H54 (cell line): ENCODE results near the gene CCR5AS.
"Not testable (repeated sequence)": the region's sequence is repeated elsewhere in the genome, so short reads cannot be mapped to it uniquely, and the experiment has no call there.

ENCODE experiments used
- DNase-seq: peaks from one replicate; pipeline ENCODE4 v3.0.0; 2011; ENCODE audit warnings: low spot score, mixed read lengths; ENCODE audit not compliant: insufficient read length
- FAIRE-seq: peaks from 3 replicates; lab custom pipeline; 2011; peaks lifted over from hg19 to GRCh38; lab: Jason Lieb, UNC
- POLR2A ChIP-seq: IDR thresholded peaks from 2 replicates; pipeline ENCODE4 v1.6.1; 2011; ENCODE audit warnings: low read depth, mild to moderate bottlenecking, low read length

The CCR5AS gene

GRCh38 chr3:46440531-46441294 lies 33.8 kb upstream of the CCR5AS start:
- no peak for DNase-seq
- FAIRE-seq, result no peak

GRCh38 chr3:46438831-46439230 lies 32.0 kb upstream of the CCR5AS start:
- no peak for DNase-seq
- FAIRE-seq, result no peak
- TF ChIP-seq POLR2A, result no peak

More at GRCh38 chr3:46440531-46441294, 33.8 kb upstream of the CCR5AS start:
- no peak for TF ChIP-seq POLR2A

- FAIRE-seq (no peak), DNase-seq (no peak)
- no peak for TF ChIP-seq POLR2A
Observed at GRCh38 chr3:46435081-46435726, 28.3 kb upstream of the CCR5AS start.

- no peak for TF ChIP-seq POLR2A
- DNase-seq, result no peak
- FAIRE-seq, result no peak
Observed at GRCh38 chr3:46433841-46434240, 27.0 kb upstream of the CCR5AS start.

- FAIRE-seq, DNase-seq: not testable (repeated sequence)
Observed at GRCh38 chr3:46433118-46433517, 26.3 kb upstream of the CCR5AS start.

GRCh38 chr3:46431905-46432304 lies 25.0 kb upstream of the CCR5AS start:
- not testable (repeated sequence) for FAIRE-seq, DNase-seq

- FAIRE-seq, DNase-seq: not testable (repeated sequence)
Observed at GRCh38 chr3:46430879-46431278, 24.0 kb upstream of the CCR5AS start.

- DNase-seq (no peak), FAIRE-seq (no peak)
- no peak for TF ChIP-seq POLR2A
Observed at GRCh38 chr3:46429671-46430070, 22.8 kb upstream of the CCR5AS start.

- TF ChIP-seq POLR2A, result no peak
- DNase-seq (no peak), FAIRE-seq (no peak)
Observed at GRCh38 chr3:46429250-46429649, 22.4 kb upstream of the CCR5AS start.

GRCh38 chr3:46427916-46428833 lies 21.3 kb upstream of the CCR5AS start:
- DNase-seq, result no peak
- FAIRE-seq, result no peak
- no peak for TF ChIP-seq POLR2A

GRCh38 chr3:46427404-46427803 lies 20.5 kb upstream of the CCR5AS start:
- FAIRE-seq, DNase-seq: not testable (repeated sequence)

- peak; percentile 6 for FAIRE-seq
- DNase-seq, result not testable (repeated sequence)
Observed at GRCh38 chr3:46426476-46426875, 19.6 kb upstream of the CCR5AS start.

- FAIRE-seq (no peak), DNase-seq (no peak)
- TF ChIP-seq POLR2A, result no peak
Observed at GRCh38 chr3:46423588-46423987, 16.7 kb upstream of the CCR5AS start.

GRCh38 chr3:46422617-46423016 lies 15.8 kb upstream of the CCR5AS start:
- no peak for TF ChIP-seq POLR2A
- DNase-seq, result peak; percentile 77
- FAIRE-seq, result peak; percentile 93
